HepG2 (cell line): ENCODE results near the gene TBATA. TPM values are rescaled to one million over a fixed set of nuclear protein-coding genes. Genes with fewer than 3 reads are reported as not detected.

Experiments
- ATAC-seq: fragments of 200-7000 bp; cut with Tn5 transposase; 3 replicates; pipeline ENCODE4 v1.9.1; 2020; ENCODE audit warnings: mild to moderate bottlenecking, moderate library complexity
- BruUV-seq: library from RNA; stranded (reverse); fragments of 400-500 nt; replicated peaks from 2 replicates; lab custom pipeline; 2021; lab: Mats Ljungman, UMichigan
- CTCF ChIA-PET: fragments of 300-600 bp; formaldehyde crosslinking; extraction: SDS; loops from one replicate; lab custom pipeline; 2021; ENCODE audit warnings: low total read pairs, inconsistent platforms, low intra/inter-chr PET ratio; lab: Yijun Ruan, JAX
- POLR2A ChIA-PET: fragments of 350-600 bp; sonication (Branson Sonifier 250); formaldehyde crosslinking; loops from one replicate; lab custom pipeline; 2020; ENCODE audit warnings: antibody characterized with exemption, inconsistent platforms; lab: Yijun Ruan, JAX
- DNase-seq: peaks from one replicate; pipeline ENCODE4 v3.0.0-alpha.2; 2015; ENCODE audit warnings: low spot score
- FAIRE-seq: peaks from 3 replicates; lab custom pipeline; 2011; peaks lifted over from hg19 to GRCh38; lab: Jason Lieb, UNC
- H2AFZ ChIP-seq: one replicate; pipeline ENCODE4 v1.6.1; 2011; ENCODE audit warnings: low read length, inconsistent platforms
- H3K27ac ChIP-seq: fragments of 300-600 bp; 3 replicates; pipeline ENCODE4 v1.8.0; 2011; ENCODE audit warnings: mixed run types, mild to moderate bottlenecking, mixed read lengths, low read length, inconsistent platforms; ENCODE audit not compliant: insufficient read depth; ENCODE audit errors: extremely low read length
- H3K27me3 ChIP-seq, 2 experiments: fragments of 200-600 bp in 1 of 2; 2 replicates in 1 of 2; 3 replicates in 1 of 2; pipeline versions ENCODE4 v1.6.0 to v1.8.0; 2011; ENCODE audit warnings: low read length in 2 of 2, mild to moderate bottlenecking in 2 of 2, moderate library complexity in 2 of 2, inconsistent platforms in 1 of 2; ENCODE audit not compliant: insufficient read depth in 2 of 2, control insufficient read depth in 1 of 2
- H3K36me3 ChIP-seq, 2 experiments: fragments of 200-600 bp in 1 of 2; replicated peaks in 1 of 2; 2 replicates in 1 of 2; 3 replicates in 1 of 2; pipeline versions ENCODE4 v1.5.1 to v1.8.0; 2011; ENCODE audit warnings: low read length in 2 of 2, inconsistent platforms in 1 of 2; ENCODE audit not compliant: insufficient read depth in 2 of 2, control insufficient read depth in 1 of 2
- H3K4me1 ChIP-seq: 2 replicates; pipeline ENCODE4 v1.5.1; 2012; ENCODE audit warnings: low read length, inconsistent platforms; ENCODE audit not compliant: insufficient read depth
- H3K4me2 ChIP-seq: 2 replicates; pipeline ENCODE4 v1.6.0; 2011; ENCODE audit warnings: low read depth, low read length, inconsistent platforms
- H3K4me3 ChIP-seq, 3 experiments: fragments of 200-600 bp in 1 of 3; sonication (generic), shearing (Covaris generic) in 1 of 3; replicated peaks in 1 of 3; 2 replicates each; pipeline ENCODE4 v1.5.1; 2011 to 2016; ENCODE audit warnings: low read length in 3 of 3, inconsistent platforms in 2 of 3, low read depth in 2 of 3, mild to moderate bottlenecking in 2 of 3, control low read depth in 1 of 3, mixed read lengths in 1 of 3; ENCODE audit not compliant: insufficient read depth in 1 of 3
- H3K79me2 ChIP-seq: one replicate; pipeline ENCODE4 v1.6.1; 2011; ENCODE audit warnings: low read length, inconsistent platforms; ENCODE audit not compliant: insufficient read depth
- H3K9ac ChIP-seq: 2 replicates; pipeline ENCODE4 v1.6.0; 2011; ENCODE audit warnings: mild to moderate bottlenecking, low read depth, low read length, inconsistent platforms; ENCODE audit not compliant: insufficient read depth
- H3K9me3 ChIP-seq: 2 replicates; pipeline ENCODE4 v1.5.1; 2012; ENCODE audit warnings: mild to moderate bottlenecking, low read length
- H4K20me1 ChIP-seq: 2 replicates; pipeline ENCODE4 v1.6.0; 2011; ENCODE audit warnings: inconsistent platforms, mild to moderate bottlenecking, low read length, moderate library complexity; ENCODE audit not compliant: insufficient read depth
- CHD4 ChIP-seq: fragments of 200-600 bp; sonication (generic); IDR thresholded peaks from 2 replicates; pipeline ENCODE4 v1.7.0; 2017; ENCODE audit warnings: mild to moderate bottlenecking, low read length, borderline replicate concordance
- CREM ChIP-seq, 2 experiments: sonication (generic) in 1 of 2; formaldehyde crosslinking in 1 of 2; IDR thresholded peaks; 2 replicates each; pipeline versions ENCODE4 v1.4.0 to v1.6.1; 2016 to 2020; ENCODE audit warnings: antibody characterized with exemption in 1 of 2, mild to moderate bottlenecking in 1 of 2, missing genetic modification reagents in 1 of 2
- GTF2F1 ChIP-seq: fragments of 150-350 bp; IDR thresholded peaks from 2 replicates; pipeline ENCODE4 v1.6.1; 2014; ENCODE audit warnings: low read length
- NFYB ChIP-seq: sonication (generic); formaldehyde crosslinking; IDR thresholded peaks from 2 replicates; pipeline ENCODE4 v1.4.0; 2020; ENCODE audit warnings: missing genetic modification reagents
- PHF5A ChIP-seq: IDR thresholded peaks from one replicate; pipeline ENCODE4 v1.6.1; 2018; ENCODE audit warnings: low read depth, missing genetic modification reagents; ENCODE audit not compliant: unreplicated experiment
- POLR2AphosphoS2 ChIP-seq: IDR thresholded peaks from 2 replicates; pipeline ENCODE4 v1.6.1; 2011; ENCODE audit warnings: low read depth, low read length, improper control_type of control experiment
- SMARCE1 ChIP-seq: fragments of 450-650 bp; IDR thresholded peaks from 2 replicates; pipeline ENCODE4 v1.6.1; 2017; ENCODE audit warnings: borderline replicate concordance
- SP1 ChIP-seq, 2 experiments: fragments of 450-650 bp in 1 of 2; sonication (generic) in 1 of 2; formaldehyde crosslinking in 1 of 2; IDR thresholded peaks; 2 replicates each; pipeline versions ENCODE4 v1.4.0 to v1.6.1; 2016 to 2020; ENCODE audit warnings: missing genetic modification reagents in 1 of 2
- TEAD3 ChIP-seq: optimal IDR thresholded peaks from 2 replicates; pipeline ENCODE3; 2016; ENCODE audit warnings: borderline replicate concordance
- U2AF2 ChIP-seq: fragments of 200-400 bp; formaldehyde crosslinking; IDR thresholded peaks from 2 replicates; pipeline ENCODE4 v1.6.1; 2017; ENCODE audit warnings: low read depth, mild to moderate bottlenecking, low read length
- ZBTB1 ChIP-seq: sonication (generic); formaldehyde crosslinking; IDR thresholded peaks from 2 replicates; pipeline ENCODE4 v1.4.0; 2020; ENCODE audit warnings: missing genetic modification reagents, borderline replicate concordance
- ZBTB7A ChIP-seq: sonication (generic); formaldehyde crosslinking; IDR thresholded peaks from 2 replicates; pipeline ENCODE4 v1.8.0; 2022; ENCODE audit warnings: mild to moderate bottlenecking, missing genetic modification reagents
- ZC3H13 ChIP-seq: sonication (generic); formaldehyde crosslinking; IDR thresholded peaks from 2 replicates; pipeline ENCODE4 v1.8.1; 2023; ENCODE audit warnings: mild to moderate bottlenecking, missing genetic modification reagents, moderate library complexity
- WGBS: methylation state at CpG from one replicate; pipeline ENCODE4 v1.1.6; 2017; ENCODE audit warnings: low lambda C conversion rate; 5-methylcytosine and 5-hydroxymethylcytosine counted together
- in situ Hi-C: cut with HindIII; loops from 2 replicates; pipeline ENCODE4 v1.10.0; 2017; ENCODE audit warnings: low pct_unique_long_range_greater_than_20kb; ENCODE audit not compliant: extremely low pct_ligation_motif_present
- intact Hi-C: fragments of 100-400 bp; cut with micrococcal nuclease; formaldehyde crosslinking; loops from one replicate; pipeline ENCODE4 v1.10.0; 2022; ENCODE audit not compliant: unreplicated experiment
- polyA plus RNA-seq, 8 experiments: library from polyadenylated mRNA; depleted of rRNA in 3 of 8; stranded (reverse) in 7 of 8; unstranded in 1 of 8; fragments of >200 nt; fragmentation: Illumina TruSeq in 4 of 8; extraction: Trizol in 4 of 8; gene quantifications; 2 replicates each; pipeline versions ENCODE4 v1.2.1 to v1.2.3, GENCODE V29; 2011 to 2016; ENCODE audit warnings: low read depth in 4 of 8, missing spikeins in 1 of 8, mixed read lengths in 1 of 8; ENCODE audit not compliant: insufficient read depth in 1 of 8
- total RNA-seq, 5 experiments: library from RNA; depleted of rRNA; stranded (reverse); fragments of >200 nt; fragmentation: Illumina TruSeq; extraction: Trizol; gene quantifications; 2 replicates each; pipeline ENCODE4 v1.2.3, GENCODE V29; 2016; ENCODE audit warnings: low read depth in 1 of 5
- TF ChIP-seq, protein P1 (sequence below): fragments of 450-650 bp; IDR thresholded peaks from 2 replicates; pipeline ENCODE4 v1.6.1; 2016
- TF ChIP-seq, protein P2 (sequence below): sonication (generic); formaldehyde crosslinking; IDR thresholded peaks from 2 replicates; pipeline ENCODE4 v1.4.0; 2020; ENCODE audit warnings: mild to moderate bottlenecking, low read depth, missing genetic modification reagents
- TF ChIP-seq, protein P3 (sequence below): sonication (generic); formaldehyde crosslinking; IDR thresholded peaks from 2 replicates; pipeline ENCODE4 v1.4.0; 2020; ENCODE audit warnings: missing genetic modification reagents
- TF ChIP-seq, protein P4 (sequence below): sonication (generic); formaldehyde crosslinking; IDR thresholded peaks from 2 replicates; pipeline ENCODE4 v1.4.0; 2020; ENCODE audit warnings: mild to moderate bottlenecking, missing genetic modification reagents

The TBATA gene
- total and polyA plus RNA-seq, 2 of the 13 experiments (the other 11 are each of a cell fraction or from before 2014, with no cell fraction given) = not detected

DNA sequence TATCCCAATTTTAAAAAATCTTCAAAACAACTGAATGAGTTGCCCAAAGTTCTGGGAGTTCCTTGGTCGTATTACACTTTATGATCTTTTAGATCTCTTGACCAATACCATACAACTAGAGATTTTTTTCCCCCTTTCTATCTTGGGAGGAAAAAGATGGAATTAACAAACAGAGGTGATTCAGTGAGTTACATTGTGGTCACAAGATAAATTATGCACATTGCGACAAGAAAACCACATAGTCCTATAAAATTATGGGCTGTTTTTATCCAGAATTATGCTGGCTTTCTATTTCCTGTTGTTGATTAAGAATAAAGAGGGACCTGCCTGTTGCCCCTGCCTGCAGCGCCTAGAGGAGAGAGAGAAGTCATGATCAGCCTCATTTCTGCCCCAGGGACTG is 22.4 kb upstream of the TBATA start:
- ChIA-PET POLR2A (no interaction called here), CTCF (no interaction called here)
- Histone ChIP-seq H3K4me2 (no peak overlapping the region), H3K79me2 (no peaks in the 10 kb centered on the region), H3K27ac (no peak overlapping the region), H3K4me3 (no peak overlapping the region), H3K4me1 (peaks cover 23% of the 10 kb centered on the region), H3K36me3 (no peaks in the 10 kb centered on the region), H3K27me3 (no peaks in the 10 kb centered on the region; a peak in 2 of 5 replicates), H2AFZ (no peak overlapping the region)
- no TSS peak for BruUV-seq
- no peak for FAIRE-seq
- 41% methylated on average over 3 of the region's 3 CpGs for WGBS
- no peak for TF ChIP-seq TEAD3 (CRISPR knock-in tag)
- TF ChIP-seq, protein P1, sequence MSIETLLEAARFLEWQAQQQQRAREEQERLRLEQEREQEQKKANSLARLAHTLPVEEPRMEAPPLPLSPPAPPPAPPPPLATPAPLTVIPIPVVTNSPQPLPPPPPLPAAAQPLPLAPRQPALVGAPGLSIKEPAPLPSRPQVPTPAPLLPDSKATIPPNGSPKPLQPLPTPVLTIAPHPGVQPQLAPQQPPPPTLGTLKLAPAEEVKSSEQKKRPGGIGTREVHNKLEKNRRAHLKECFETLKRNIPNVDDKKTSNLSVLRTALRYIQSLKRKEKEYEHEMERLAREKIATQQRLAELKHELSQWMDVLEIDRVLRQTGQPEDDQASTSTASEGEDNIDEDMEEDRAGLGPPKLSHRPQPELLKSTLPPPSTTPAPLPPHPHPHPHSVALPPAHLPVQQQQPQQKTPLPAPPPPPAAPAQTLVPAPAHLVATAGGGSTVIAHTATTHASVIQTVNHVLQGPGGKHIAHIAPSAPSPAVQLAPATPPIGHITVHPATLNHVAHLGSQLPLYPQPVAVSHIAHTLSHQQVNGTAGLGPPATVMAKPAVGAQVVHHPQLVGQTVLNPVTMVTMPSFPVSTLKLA = no peak
- TF ChIP-seq, protein P2, sequence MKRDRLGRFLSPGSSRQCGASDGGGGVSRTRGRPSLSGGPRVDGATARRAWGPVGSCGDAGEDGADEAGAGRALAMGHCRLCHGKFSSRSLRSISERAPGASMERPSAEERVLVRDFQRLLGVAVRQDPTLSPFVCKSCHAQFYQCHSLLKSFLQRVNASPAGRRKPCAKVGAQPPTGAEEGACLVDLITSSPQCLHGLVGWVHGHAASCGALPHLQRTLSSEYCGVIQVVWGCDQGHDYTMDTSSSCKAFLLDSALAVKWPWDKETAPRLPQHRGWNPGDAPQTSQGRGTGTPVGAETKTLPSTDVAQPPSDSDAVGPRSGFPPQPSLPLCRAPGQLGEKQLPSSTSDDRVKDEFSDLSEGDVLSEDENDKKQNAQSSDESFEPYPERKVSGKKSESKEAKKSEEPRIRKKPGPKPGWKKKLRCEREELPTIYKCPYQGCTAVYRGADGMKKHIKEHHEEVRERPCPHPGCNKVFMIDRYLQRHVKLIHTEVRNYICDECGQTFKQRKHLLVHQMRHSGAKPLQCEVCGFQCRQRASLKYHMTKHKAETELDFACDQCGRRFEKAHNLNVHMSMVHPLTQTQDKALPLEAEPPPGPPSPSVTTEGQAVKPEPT (CRISPR knock-in tag) = no peak
- no peak for TF ChIP-seq ZBTB7A (CRISPR knock-in tag)
- no peak for TF ChIP-seq POLR2AphosphoS2
- TF ChIP-seq CREM (IDR thresholded peaks at IDR 0.05) = no peak
- TF ChIP-seq CREM (CRISPR knock-in tag; IDR thresholded peaks at IDR 0.05) = no peak
- TF ChIP-seq ZC3H13 (CRISPR knock-in tag) = no peak
- TF ChIP-seq CHD4 = no peak
- no peak for TF ChIP-seq PHF5A (CRISPR knock-in tag)
- no peak for TF ChIP-seq ZBTB1
- TF ChIP-seq SMARCE1 = no peak
- no peak for TF ChIP-seq SP1 (IDR thresholded peaks at IDR 0.05)
- no peak for TF ChIP-seq SP1 (CRISPR knock-in tag; IDR thresholded peaks at IDR 0.05)
- no peak for TF ChIP-seq U2AF2
- TF ChIP-seq NFYB (CRISPR knock-in tag) = no peak
- TF ChIP-seq GTF2F1 = no peak
- TF ChIP-seq, protein P3, sequence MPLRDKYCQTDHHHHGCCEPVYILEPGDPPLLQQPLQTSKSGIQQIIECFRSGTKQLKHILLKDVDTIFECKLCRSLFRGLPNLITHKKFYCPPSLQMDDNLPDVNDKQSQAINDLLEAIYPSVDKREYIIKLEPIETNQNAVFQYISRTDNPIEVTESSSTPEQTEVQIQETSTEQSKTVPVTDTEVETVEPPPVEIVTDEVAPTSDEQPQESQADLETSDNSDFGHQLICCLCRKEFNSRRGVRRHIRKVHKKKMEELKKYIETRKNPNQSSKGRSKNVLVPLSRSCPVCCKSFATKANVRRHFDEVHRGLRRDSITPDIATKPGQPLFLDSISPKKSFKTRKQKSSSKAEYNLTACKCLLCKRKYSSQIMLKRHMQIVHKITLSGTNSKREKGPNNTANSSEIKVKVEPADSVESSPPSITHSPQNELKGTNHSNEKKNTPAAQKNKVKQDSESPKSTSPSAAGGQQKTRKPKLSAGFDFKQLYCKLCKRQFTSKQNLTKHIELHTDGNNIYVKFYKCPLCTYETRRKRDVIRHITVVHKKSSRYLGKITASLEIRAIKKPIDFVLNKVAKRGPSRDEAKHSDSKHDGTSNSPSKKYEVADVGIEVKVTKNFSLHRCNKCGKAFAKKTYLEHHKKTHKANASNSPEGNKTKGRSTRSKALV (CRISPR knock-in tag) = no peak
- TF ChIP-seq, protein P4, sequence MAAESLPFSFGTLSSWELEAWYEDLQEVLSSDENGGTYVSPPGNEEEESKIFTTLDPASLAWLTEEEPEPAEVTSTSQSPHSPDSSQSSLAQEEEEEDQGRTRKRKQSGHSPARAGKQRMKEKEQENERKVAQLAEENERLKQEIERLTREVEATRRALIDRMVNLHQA (CRISPR knock-in tag) = no peak
- TF ChIP-seq, all 625 proteins: peak for 0
- in situ Hi-C loops = no loop called here
- intact Hi-C loops = no loop called here
- no peak overlapping the region for H3K9ac ChIP-seq
- H4K20me1 ChIP-seq = no peaks in the 10 kb centered on the region
- no peaks in the 10 kb centered on the region for H3K9me3 ChIP-seq
- no peak for DNase-seq
- ATAC-seq = no peak
